GM12892 (cell line): ENCODE measurements around the gene FBLN7.

Experiments
- POLR2A ChIP-seq: IDR thresholded peaks from 2 replicates; pipeline ENCODE4 v1.6.1; 2011; ENCODE audit warnings: low read depth, low read length, control low read depth
- POLR2AphosphoS5 ChIP-seq: IDR thresholded peaks from 2 replicates; pipeline ENCODE4 v1.6.1; 2011; ENCODE audit warnings: low read depth, low read length, control low read depth

DNA sequence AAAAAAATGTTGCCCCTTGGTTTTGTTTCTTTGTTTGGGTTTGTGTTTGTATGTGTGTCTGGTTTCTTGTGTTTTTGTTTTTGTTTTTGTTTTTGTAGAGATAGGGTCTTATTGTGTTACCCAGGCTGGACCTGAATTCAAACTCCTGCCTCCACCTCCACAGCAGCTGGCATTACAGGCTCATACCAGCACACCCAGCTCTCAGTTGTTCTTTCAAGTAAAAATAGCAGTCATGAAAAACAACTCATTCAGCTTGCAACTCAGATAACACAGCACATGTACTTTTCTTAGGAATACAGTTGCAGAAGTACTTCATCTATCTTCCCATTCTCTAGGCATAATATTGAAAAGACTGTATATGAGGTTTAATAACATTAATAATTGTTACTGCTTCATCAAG lies 79.7 kb downstream of the FBLN7 start:
- no peak for TF ChIP-seq POLR2A
- no peak for TF ChIP-seq POLR2AphosphoS5
